ENCODE data around the gene HSPB1.
A peak's percentile ranks its signal among the peaks of the same experiment; 100 is the strongest.
"Not testable (repeated sequence)": the region's sequence is repeated elsewhere in the genome, so short reads cannot be mapped to it uniquely, and the experiment has no call there.

HSPB1 gene

DNA sequence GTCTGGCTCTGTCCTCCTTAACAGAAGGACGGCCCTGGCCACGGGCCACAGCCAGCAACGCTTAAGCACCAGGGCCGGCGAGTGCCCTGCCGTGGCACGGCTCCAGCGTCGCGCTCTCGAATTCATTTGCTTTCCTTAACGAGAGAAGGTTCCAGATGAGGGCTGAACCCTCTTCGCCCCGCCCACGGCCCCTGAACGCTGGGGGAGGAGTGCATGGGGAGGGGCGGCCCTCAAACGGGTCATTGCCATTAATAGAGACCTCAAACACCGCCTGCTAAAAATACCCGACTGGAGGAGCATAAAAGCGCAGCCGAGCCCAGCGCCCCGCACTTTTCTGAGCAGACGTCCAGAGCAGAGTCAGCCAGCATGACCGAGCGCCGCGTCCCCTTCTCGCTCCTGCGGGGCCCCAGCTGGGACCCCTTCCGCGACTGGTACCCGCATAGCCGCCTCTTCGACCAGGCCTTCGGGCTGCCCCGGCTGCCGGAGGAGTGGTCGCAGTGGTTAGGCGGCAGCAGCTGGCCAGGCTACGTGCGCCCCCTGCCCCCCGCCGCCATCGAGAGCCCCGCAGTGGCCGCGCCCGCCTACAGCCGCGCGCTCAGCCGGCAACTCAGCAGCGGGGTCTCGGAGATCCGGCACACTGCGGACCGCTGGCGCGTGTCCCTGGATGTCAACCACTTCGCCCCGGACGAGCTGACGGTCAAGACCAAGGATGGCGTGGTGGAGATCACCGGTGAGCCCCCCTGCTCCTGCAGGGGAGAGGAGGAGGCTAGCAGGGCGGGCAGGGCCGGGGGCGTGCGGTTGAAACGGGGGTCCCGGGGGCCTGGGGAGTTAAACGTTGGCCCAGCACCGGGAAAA is at the start of gene HSPB1:
Gene HSPB1 (plus strand): TSS at position 327 of the 855 bp plus-strand sequence. CDS start 40 bp downstream, at position 367.
- peak; percentile 73 for DNase-seq (ENCODE audit: low spot score)

DNA sequence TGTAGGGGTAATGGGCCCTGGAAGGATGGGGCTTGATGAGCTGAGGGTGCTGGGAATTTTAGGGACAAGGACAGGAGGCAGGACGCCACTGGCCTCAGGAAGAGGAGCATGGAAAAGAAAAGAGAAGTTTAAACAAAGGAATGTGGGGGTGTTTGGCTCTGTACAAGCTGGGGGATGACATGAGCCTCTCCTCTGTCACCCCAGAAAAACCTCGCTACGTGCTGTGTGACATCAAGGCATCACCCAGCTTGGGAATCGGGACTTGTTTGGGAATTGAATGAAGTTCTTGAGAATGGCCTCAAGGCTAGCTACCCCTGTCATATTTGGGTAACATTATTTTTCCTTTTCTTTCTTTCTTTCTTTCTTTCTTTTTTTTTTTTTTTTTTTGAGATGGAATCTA is 47.7 kb upstream of the HSPB1 start:
- no peak for DNase-seq (ENCODE audit: low spot score)

DNA sequence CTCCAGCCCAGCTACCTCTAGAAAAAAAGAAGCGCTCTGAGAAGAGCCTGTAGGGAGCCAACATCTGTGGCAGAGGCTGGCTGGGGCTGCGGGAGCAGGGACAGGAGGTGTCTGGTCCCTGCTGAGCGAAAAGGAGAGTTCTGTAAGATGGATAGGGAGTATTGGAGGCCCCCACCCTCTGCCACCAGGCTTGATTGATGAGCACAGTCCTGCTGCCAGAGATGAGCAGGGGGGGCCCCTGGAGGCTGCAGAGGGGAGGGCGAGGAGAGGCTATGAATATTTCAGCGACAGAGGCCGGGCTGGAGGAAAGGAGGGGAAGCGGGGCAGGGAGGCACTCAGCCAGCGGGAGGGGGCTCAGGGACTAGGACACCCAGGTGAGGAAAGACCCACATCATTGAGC is 44.5 kb upstream of the HSPB1 start:
- no peak for DNase-seq (ENCODE audit: low spot score)

DNA sequence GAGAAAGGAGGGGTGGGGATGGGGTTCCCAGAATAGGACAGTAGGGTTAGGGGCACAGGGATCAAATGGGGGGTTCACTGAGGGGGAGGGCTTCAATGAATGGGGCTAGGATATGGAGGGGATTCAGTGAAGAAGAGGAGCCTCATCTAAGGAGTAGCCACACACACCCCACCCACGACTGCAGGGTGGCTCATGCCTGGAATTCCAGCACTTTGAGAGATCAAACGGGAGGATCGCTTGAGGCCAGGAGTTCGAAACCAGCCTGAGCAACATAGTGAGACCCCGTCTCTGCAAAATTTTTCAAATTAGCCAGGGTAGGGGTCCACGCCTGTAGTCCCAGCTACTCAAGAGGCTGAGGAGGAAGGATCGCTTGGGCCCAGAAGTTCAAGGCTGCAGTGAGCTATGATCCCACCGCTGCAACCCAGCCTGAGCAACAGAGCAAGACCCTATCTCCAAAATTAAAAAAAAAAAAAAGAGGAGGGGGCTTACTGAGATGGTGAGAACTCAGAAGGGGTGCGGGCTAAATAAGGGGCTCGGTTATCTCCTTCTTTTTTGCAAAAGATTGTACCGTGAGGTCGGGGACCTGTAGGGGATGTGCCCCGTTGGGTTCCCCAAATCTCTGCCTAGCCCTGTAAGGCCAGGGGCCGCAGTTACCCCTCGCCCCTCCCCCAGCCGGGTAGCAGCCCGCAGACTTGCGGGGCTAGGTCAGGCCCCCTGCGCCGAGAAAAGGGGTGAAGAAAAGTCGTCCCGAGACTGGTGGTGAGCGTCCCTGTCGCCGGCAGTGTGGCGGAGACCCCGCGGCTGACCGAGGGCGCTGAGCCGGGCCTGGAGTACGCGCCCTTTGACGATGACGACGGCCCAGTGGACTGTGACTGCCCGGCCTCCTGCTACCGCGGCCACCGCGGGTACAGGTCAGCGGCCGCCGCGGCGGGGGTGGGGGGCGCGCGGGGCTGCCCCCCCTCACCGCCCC is 43.1 kb upstream of the HSPB1 start:
- no peak for DNase-seq (ENCODE audit: low spot score)

DNA sequence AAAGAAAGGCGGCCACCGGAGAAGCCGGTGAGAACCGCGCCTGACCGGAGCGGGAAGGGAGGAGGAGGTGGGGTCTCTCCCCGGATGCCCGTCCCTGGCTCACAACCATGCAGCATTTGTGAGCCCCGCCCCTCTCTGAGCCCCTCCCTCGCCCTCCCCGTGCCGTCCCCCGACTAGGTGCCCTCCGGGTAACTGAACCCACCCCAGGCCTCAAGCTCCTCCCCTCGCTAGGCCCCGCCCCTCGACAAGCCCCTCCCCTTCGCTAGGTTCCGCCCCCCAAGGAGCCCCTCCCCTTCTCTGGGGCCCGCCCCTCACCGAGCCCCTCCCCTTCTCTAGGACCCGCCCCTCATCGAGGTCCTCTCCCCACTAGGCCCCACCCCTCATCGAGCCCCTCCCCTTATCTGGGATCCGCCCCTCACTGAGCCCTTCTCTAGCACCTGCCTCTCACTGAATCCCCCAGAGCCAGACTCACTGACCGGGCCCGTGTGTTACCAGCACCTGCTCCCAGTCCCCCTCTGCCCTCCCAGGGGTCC is 42.2 kb upstream of the HSPB1 start:
- DNase-seq (ENCODE audit: low spot score): peak; percentile 77

DNA sequence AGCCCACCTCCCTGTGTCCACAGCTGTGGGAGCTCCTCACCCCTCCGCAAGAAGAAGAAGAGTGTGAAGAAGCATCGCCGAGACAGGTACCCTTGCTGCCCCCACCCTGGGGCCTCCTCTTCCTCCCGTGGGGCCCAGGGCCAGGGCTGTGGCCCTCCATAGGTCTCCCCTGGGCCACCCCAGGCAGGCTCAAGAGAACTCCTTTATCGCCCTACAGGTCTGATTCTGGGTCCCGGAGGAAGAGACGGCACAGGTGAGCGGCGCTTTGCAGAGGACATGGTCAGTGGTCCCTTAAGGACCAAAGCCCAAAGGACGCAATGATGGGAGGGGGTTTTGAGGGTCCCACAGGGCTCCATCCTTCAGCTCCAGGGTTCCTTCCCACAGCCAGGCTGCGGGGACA is 41.1 kb upstream of the HSPB1 start:
- no peak for DNase-seq (ENCODE audit: low spot score)

DNA sequence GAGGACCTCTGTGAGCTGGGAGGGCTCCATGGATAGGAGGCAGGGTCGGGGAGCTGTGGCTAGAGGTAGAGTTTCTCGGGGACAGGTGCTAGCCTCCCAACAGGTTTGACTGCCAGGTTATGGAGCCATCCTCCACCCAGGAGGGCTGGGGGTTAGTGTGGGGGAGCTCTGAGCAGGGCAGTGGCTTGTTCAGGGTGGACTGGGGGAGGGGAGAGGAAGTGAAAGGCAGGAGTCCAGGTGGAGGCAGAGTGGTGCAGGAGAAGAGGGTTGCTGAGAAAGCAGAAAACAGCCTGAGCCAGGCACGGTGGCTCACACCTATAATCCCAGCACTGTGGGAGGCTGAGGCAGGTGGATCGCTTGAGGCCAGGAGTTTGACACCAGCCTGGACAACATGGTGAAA is 40.5 kb upstream of the HSPB1 start:
- DNase-seq (ENCODE audit: low spot score): no peak

DNA sequence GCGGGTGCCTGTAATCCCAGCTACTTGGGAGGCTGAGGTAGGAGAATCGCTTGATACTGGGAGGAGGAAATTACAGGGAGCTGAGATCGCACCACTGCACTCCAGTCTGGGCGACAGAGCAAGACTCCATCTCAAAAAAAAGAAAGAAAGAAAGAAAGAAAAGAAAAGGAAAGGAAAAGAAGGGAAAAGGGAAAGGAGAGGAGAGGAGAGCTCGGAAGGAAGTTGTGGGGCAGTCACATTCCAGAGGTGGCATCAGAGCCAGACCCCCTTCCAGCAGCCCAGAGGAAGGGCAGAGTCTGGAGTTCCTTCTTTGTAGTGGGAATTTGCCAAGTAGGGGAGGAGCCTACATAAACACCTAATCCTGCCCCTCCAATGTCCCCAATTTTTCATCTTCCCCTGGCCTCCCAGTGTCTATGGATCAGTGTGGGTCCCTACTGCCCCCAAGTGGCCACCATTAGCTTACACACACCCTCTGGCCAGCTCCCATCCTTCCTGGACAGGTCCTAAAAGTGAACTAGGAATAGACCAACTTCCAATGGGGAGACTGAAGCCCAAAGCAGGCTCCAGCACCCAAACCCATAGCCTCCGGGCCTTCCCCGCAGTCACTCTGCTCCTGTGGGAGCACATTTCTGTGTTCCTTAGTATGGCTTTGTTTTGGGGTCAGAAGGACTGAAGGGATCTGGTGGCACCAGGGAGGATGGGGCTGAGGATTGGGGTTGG is 39.6 kb upstream of the HSPB1 start:
- DNase-seq (ENCODE audit: low spot score): peak; percentile 79

DNA sequence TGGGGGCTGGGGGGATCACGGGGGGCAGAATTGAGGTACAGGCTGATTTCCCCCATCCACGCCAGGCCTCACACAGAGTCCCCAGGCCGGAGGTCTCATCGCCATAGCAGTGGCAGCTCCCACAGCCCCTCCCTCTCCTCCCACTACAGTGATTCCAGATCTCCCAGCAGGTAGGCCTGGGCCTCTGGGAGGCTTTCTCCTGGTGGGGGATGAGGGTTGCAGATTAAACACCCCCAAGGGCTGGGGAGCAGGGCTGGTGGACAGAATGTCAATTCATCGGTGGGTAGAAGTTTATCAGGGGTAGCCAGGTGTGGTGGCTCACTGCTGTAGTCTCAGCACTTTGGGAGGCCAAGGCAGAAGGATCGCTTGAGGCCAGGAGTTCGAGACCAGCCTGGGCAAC is 37.2 kb upstream of the HSPB1 start:
- DNase-seq (ENCODE audit: low spot score): no peak

DNA sequence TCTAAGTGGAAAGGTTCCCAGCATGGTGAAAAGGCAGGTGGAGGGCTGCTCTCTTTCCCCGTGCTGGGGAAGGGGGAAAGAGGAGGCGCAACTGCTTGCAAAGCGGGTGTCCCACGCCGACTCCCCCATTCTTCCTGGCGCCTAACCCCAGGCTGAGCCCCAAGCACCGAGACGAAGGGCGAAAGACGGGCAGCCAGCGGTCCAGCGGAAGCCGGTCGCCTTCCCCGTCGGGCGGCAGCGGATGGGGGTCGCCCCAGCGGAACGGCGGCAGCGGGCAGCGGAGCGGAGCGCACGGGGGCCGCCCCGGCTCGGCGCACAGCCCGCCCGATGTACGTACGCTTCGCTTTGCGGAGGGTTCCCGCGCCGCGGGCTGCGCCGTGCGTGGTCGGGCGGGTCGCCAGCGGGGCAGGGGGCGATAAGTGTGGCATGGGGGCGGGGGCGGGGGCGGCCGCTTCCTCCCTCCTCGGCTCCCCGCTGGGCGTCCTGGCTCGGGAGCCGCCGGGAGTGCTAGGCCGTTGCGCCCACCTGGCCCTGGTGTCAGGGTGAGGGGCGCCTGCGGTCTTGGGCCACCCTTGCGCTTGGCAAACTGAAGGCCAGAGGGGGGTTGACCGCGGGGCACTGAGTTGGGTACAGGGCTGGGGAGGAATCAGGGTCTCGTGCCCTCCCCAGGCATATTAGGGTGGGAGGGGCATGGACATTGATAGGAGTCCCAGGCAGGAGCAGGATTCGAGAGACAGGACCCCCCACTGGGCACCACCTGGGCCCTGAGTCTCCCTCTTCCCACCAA is 35.2 kb upstream of the HSPB1 start:
- no peak for DNase-seq (ENCODE audit: low spot score)

DNA sequence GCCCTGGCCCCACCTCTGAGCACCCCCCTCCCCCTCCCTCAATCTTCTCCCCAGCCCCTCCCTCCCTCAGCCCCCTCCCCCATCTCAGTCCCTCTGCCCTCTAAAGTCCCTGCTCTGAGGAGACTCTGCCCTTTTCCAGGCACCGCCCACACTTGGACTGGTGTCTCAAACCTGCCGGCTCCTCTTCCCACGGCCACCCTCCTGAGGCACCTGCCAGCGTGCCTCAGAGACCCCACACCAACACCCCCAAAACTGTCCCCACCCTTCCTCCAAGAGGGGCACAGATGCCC is 34.6 kb upstream of the HSPB1 start:
- no peak for DNase-seq (ENCODE audit: low spot score)

DNA sequence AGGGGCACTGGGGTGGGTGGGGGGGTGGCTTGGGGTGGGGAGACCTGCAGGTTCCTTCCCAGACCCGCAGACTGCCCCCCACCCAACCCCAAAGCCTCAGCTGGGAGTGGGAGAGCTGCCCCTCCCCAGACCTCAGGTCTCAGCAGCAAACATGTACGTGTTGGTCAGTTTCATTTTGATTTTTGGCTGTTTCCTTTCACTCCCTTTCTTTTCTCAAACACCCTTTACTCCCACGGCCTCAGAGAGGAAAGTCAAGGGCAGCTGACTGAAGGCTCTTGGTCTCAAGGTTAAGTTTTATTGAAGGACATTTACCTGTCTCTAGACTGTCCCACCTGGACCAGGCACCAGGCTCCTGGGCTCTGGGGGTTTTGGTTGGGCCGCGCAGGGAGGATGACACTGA is 34.1 kb upstream of the HSPB1 start:
- DNase-seq (ENCODE audit: low spot score): no peak

DNA sequence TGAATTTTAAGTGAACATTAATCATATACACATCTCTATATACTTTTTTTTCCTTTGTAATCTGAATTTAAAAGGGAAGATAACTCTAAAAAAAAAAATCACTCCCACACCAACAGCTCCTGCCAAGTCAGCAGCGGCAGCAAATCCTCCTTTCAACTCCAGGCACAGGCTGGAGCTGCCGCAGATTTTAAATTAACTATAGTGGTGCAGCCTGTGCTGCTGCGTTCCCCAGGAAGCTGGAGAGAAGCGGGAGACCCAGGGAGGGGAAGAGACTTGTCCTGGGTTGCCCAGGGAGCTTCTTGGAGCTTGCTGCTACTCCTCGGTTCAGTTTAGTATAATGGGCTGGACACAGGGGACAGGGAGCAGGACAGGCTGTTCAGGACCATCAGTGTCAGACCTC is 32.6 kb upstream of the HSPB1 start:
- no peak for DNase-seq (ENCODE audit: low spot score)

DNA sequence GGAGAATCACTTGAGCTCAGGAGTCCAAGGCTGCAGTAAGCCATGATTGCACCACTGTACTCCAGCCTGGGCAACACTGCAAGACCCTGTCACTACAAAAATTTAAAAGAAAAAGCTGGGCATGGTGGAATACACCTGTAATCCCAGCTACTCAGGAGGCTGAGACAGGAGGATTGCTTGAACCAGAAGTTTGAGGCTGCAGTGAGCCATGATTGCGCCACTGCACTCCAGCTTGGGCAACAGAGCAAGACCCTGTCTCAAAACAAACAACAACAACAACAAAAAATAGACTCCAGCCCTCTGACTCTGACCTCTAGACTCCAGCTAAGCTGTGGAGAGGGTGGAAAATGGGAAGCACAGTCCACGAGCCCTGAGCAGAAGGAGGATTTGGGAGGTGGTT is 31.1 kb upstream of the HSPB1 start:
- DNase-seq (ENCODE audit: low spot score): not testable (repeated sequence)

DNA sequence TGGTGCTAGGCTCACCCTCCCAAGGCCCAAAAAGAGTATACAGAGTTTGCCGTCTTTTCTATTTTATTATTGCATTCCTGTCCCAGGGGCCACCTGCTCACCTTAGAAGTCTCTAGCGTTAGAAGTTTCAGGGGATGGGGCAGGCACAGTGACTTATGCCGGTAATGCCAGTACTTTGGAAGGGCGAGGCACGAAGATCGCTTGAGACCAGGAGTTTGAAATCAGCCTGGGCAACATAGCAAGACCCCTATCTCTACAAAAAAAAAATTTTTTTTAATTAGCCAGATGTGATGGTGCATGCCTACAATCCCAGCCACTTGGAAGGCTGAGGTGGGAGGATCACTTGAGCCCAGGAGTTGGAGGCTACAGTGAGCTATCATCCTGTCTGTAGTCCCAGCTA is 30.3 kb upstream of the HSPB1 start:
- no peak for DNase-seq (ENCODE audit: low spot score)

DNA sequence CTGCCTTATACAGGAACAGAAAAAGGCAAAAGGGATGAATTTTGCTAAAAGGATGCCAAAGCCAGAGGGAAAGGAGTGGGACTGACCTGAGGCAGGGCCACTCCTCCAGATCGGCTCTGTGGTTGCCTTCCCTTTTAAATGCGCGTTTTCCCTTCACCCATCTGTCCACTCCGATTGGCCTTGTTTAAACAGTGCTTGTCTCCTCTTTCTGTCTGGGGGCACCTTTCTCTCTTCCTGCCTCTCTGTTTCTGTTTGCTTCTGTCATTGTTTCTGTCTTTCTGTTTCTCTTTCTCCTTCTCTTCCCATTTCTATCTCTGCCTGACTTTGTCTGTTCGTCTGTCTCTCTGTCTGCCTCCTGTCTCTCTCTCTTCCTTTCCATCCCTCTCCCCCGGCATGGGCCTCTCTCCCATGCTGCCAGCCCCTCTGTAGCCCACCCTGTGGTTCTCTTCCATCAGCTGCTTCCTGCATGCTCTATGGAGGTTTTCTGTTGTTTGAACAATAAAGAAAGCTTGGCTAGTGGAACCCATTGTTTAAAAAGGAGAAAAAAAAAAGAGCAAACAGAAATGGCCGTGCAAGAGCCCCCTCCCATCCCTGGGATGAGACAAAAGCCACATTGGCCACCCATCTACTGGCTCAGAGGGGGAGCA is 29.5 kb upstream of the HSPB1 start:
- no peak for DNase-seq (ENCODE audit: low spot score)

DNA sequence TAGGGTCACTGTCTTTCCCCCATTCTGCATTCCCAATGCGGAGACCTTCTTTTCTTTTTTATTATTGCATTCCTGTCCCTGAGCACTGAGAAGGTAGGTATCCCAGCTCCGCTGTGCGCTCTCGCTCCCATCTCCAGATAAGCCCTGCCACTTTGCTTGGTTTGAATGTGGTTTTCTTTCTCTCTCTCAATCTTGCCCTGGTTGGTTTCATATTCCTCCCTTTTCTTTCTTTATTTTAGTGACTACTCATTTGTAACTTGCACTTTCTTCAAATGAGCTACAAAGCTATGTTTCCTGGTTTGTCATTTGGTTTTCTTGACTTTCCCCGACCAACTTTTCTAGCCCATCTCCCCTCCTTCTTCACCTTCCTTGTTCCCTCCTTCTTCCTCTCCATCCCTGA is 29.0 kb upstream of the HSPB1 start:
- DNase-seq (ENCODE audit: low spot score): no peak

DNA sequence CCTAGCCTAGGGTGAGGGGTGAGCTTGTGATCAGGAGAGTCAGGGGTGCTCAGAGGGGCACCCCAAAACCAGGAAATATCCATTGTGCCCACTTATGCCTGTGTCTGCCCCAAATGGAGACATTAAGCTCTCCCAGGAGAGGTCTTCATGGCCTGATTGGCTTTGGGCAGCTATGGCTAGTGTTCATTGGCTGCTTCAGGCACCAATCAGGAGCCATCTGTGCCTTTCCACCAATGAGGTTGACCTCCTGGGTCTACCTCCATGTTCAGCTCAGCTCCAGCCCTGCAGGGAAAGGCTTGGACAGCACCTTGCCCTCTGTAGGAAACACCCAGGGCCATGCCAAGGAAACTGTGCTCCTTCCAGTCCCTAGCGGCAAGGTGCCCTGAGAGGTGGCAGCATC is 23.9 kb upstream of the HSPB1 start:
- DNase-seq (ENCODE audit: low spot score): no peak

DNA sequence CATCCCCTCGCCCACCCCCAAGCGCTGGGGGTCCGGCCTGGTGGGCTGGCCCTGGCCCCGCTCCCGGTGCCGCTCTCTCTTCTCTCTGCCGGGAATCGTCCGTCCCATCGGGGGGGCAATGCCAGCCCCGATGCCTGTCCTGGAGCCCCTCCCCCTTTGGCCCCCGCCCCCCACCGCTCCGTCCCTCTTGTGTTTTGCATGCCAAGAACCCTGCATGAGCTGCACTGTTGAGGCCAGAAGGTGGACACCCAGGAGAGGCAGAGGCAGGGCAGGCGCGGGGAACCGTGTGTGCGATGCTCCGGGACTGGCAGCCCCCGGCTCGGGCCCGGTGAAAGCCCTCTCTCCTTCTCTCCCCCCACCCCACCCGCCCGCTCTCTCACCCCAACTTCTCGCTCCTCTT is 22.1 kb upstream of the HSPB1 start:
- DNase-seq (ENCODE audit: low spot score): peak; percentile 49

DNA sequence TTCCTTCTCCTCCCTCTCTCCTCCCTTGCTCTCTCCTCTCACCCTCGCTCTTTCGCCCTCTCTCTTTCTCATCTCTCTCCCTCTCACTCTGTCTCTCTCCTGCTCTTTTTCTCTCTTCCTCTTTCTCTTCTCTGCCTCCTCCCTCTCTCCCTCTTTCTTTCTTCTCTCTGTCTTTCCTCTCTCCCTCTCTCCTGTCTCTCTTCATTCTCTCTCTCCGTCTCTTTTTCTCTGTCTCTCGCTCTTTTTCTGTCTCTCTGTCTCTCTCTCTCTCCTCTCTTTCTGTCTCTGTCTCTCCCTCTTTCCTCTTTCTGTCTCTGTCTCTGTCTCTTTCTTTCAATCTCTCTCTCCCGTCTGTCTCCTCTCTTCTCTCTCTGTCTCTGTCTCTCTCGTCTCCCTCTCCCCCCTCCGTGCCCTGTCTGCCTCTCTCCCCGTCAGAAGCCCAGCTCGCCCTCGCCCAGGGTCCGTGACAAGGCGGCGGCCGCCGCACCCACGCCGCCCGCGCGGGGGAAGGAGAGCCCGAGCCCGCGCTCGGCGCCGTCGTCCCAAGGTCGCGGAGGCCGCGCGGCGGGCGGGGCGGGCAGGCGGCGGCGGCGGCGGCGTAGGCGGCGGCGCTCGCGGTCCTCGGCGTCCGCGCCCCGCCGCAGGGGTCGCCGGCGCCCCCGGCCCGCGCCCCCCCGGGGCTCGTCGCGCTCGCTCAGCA is 21.3 kb upstream of the HSPB1 start:
- DNase-seq (ENCODE audit: low spot score): peak; percentile 71
